Uterus (tissue), 2 donors: ENCODE data around the gene FGF4.

Experiments
- CTCF ChIP-seq, 4 experiments: fragments of 200-600 bp in 2 of 4; fragments of 450-650 bp in 2 of 4; sonication (generic) in 2 of 4; IDR thresholded peaks; one replicate each; pipeline ENCODE4 v1.5.1; 2016 to 2019; ENCODE audit warnings: antibody characterized with exemption in 4 of 4, mild to moderate bottlenecking in 2 of 4, moderate library complexity in 1 of 4
- POLR2A ChIP-seq, 2 donors: fragments of 450-650 bp; IDR thresholded peaks; one replicate each; pipeline ENCODE4 v1.6.1; 2016; ENCODE audit warnings: antibody characterized with exemption in 2 of 2, mild to moderate bottlenecking in 1 of 2, moderate library complexity in 1 of 2

- TF ChIP-seq CTCF (IDR thresholded peaks at IDR 0.05): no peak
- TF ChIP-seq POLR2A (IDR thresholded peaks at IDR 0.05): no peak
These were observed 4.6 kb downstream of the FGF4 start for GRCh38 chr11:69770540-69770939.
